GM18517 (cell line): ENCODE measurements around the gene DIO3.
"Not testable (repeated sequence)": the region's sequence is repeated elsewhere in the genome, so short reads cannot be mapped to it uniquely, and the experiment has no call there.

ENCODE experiments used
- ATAC-seq: cut with Tn5 transposase; IDR thresholded peaks from one replicate; pipeline ENCODE4 v1.9.1; 2021; ENCODE audit warnings: mild to moderate bottlenecking, moderate library complexity; ENCODE audit not compliant: unreplicated experiment

The DIO3 gene

GRCh38 chr14:101557811-101558738 is 3.2 kb upstream of the DIO3 start:
- no peak for ATAC-seq

GRCh38 chr14:101558739-101559240 is 2.5 kb upstream of the DIO3 start:
- no peak for ATAC-seq

GRCh38 chr14:101559250-101559623 is 2.1 kb upstream of the DIO3 start:
- no peak for ATAC-seq

DNA sequence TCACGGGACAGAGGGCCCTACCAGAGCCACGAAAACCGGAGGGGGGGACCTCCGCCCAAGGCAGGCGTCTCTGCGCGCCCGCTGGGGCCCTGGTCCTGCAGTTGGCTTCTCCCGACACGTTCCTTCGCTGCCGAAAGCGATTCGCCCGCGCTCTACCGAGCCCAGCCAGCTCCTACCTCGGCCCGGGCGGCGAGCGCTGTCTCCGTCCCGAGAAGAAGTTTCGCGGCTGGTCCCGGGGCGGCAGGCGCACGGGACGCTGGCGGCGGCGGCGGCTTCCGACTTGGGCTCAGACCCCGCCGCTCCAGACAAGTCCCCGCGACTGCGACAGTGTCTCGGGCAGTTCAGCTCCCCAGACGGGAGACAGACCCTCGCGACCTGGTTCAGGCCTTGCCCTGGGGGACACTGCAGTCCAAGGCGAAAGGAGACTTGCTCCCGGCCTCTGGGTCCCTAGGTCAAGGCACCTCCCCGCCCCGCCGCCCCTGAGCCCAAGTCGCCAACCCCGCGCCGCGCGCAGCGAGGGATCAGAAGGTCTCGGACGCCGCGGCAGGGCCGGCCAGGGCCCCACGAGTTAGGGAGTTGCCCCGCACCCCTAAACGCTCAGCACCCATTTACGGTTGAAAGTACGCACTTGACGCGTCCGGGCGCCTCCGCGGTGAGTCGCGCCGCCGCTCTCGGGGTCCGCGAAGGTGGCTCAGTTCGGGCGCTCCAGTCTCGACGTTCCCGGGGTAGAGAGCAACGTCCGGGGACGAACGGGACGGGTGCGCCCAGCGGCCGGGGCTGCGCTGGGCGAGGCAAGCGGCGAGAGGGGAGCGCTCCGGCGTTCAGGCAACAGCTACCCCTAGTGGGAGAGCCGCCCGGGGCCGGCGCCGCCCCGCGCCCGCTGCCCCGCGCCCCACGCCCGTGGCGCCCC is 1.4 kb upstream of the DIO3 start:
- no peak for ATAC-seq

- ATAC-seq, result no peak
Measured at GRCh38 chr14:101560534-101561113, 671 bp upstream of the DIO3 start.

DNA sequence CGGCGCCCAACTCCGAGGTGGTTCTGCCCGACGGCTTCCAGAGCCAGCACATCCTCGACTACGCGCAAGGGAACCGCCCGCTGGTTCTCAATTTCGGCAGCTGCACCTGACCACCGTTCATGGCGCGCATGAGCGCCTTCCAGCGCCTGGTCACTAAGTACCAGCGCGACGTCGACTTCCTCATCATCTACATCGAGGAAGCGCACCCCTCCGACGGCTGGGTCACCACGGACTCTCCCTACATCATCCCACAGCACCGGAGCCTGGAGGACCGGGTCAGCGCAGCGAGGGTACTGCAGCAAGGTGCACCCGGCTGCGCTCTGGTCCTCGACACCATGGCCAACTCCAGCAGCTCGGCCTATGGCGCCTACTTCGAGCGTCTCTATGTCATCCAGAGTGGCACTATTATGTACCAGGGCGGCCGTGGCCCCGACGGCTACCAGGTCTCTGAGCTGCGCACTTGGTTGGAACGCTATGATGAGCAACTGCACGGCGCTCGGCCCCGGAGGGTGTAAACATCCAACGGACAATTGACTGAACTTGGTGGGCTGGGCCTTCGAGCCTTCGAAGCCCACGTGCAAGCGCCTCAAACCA is 699 bp downstream of the DIO3 start:
- no peak for ATAC-seq

GRCh38 chr14:101562659-101563351 is 1.5 kb downstream of the DIO3 start:
- ATAC-seq, result no peak

- ATAC-seq, result no peak
Measured at GRCh38 chr14:101563352-101563653, 2.0 kb downstream of the DIO3 start.

GRCh38 chr14:101563654-101564443 is 2.6 kb downstream of the DIO3 start:
- no peak for ATAC-seq

GRCh38 chr14:101564444-101564776 is 3.1 kb downstream of the DIO3 start:
- no peak for ATAC-seq

DNA sequence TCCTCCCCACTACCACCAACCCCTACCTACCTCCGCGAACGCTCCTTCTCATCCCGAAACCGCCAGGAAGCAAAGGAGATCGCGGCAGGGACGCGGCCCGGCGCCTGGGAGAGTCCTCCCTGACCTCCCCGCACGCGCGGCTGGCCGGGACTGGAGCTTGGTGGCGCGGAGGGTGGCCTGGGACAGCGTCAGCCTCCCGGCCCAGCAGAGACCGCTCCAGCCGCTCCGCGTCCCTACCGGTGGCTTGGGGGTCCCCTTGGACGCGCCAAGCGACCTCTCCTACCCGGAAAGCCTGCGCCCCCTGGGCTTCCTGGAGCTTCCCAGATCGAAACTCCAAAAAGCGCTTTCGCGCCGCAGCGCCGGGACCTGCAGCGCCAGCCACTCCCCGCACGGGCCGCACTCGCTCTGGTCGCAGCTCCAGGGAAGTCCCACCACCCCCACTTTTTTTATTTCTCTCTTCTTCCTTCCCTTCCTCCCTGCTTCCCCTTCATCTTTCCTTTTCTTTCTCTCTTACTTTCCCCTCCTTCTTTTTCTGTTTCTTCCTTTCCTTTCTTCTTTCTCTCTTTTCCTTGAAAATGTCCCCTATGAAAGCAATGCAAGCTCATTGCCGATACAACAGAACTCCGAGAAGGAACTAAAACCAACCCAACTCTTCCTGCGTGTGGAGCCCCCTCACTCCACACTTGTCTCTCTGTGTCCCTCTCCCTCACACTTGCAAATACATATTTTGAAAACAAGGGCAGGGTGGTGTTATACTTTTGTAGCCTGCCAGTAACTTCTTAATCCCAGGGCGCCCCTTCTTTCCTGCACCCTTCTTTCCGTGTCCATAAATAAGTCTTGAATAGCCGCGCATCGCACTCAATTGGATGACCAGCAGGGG is 3.8 kb downstream of the DIO3 start:
- ATAC-seq, result no peak

DNA sequence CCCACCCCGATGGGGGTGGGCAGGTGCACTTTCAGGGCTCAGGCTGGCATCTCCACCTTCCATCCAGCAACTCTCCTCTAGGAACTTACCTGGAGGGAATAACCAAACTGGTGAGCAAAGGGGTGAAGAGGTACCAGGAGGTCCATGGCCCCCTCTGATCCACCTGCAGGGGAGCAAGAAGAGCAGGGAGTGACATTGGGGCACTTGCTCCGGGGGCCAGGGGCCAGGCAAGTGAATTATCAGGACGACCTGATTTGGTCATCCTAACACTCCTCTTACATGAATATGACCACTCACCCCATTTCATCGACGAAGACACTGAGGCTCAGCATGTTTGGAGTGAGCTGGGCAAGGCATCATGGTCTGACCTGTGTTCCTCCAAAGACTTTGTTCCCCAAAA is 6.0 kb downstream of the DIO3 start:
- no peak for ATAC-seq

DNA sequence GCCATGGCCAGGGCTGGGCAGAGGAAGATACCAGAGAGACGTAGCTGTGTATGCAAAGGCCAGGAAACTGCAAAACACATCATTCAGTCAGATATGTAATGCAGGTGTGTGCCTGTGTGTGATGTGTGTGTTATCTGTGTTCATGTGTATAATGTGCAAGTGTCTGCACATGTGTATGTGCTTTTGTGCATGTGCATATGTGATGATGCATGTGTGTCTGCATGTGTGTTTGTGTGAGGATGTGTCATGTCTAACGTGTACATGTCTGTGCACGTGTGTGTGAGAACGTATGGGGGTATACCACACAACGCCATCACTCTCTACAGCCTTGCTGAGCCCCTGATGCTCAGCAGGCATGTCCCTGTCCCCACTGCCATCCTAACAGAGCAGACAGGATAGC is 9.7 kb downstream of the DIO3 start:
- no peak for ATAC-seq

GRCh38 chr14:101572526-101572925 is 11.2 kb downstream of the DIO3 start:
- not testable (repeated sequence) for ATAC-seq

DNA sequence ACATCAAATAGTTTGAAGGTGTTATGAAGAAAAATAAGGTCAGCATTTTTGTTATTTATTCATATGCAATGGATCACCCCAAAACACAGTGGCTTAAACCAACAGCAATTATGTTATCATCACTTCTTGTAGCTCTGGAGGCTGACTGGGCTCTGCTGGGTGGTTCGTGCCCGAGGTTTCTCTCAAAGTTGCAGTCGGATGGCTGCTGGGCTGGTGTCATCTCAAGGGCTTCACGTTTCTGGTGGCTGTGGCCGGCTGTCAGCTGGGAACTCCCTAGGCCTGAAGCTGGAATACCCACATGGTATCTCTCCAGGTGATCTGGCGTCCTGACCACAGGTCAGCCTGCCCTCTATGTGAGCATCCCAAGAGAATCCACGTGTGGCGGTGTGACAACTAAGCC is 12.0 kb downstream of the DIO3 start:
- no peak for ATAC-seq

DNA sequence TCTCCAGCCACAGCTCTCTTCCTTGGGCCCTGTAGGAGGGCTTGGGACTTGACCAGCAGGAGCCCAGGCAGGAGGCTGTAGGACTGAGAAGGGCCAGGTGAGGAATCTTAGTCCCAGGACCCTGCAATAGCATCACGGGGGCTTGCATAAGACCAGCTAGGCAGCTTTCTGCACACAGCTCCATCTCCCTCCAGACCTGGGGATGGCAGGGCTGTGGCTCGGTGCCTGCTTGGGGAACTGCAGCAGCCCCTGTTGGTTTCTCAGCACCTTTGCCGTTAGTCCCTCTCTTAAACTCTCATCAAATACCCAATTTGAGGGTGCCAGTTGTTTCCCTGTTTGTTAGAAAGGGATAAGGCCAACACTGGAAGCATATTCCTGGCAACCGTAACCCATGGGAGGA is 14.3 kb downstream of the DIO3 start:
- no peak for ATAC-seq

DNA sequence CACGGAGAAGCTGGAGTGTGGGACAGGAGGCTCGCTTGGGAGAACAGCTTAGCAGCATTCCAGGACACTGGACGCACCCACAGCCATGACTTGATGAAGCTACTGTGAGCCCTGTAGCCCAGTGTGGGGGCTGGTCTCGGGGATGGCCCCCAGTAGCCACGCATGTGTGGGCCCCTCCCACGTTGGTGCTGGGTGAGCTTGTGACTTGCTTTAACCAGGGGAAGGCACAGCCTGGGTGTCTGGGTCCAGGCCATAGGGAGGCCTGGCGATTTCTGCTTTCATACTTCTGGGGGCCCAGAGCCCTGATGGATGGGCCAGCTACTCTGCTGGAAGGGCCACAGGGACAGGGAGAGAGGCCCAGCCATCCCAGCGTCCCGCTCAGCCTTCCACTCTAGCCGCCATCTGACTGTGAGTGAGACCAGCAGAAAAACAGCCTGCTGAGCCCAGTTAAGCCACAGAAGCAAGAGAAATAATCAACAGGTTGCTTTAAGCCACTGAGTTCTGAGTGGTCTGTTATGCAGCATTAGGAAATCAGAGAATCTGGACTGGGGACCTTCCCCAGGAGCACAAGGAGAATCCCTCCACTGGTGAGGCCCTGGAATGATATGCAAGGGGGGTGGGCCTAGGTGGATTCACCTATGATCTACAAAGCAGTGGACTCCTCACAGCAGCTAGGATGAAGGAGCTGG is 16.1 kb downstream of the DIO3 start:
- no peak for ATAC-seq

DNA sequence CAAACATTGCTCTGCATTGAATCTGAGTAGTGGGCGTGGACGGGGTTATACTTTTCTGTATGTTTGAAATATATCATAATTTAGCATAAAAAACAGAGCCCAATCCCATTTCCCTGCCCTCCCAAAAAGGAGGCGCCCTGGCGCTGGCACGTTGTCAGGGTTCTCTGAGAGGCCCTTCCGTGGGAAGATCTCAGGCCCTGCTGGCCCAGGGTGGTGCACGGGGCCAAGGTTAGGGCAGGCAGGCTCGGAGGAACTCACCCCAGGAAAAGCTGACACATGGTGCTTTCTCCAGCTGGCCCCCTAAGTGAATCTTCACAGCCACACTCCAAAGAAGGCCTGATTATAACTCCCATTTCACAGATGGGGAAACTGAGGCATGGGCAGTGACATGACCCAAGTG is 17.2 kb downstream of the DIO3 start:
- ATAC-seq, result no peak
